Type B pancreatic cell (in vitro differentiated cells): Measurements from ENCODE around the gene EPB41L2. TPM values are rescaled to one million over a fixed set of nuclear protein-coding genes. Genes with fewer than 3 reads are reported as not detected.
A peak's percentile ranks its signal among the peaks of the same experiment; 100 is the strongest.

Source experiments
- DNase-seq: peaks from one replicate; pipeline ENCODE4 v3.0.0; 2021; ENCODE audit warnings: mixed read lengths; ENCODE audit not compliant: unreplicated experiment; ENCODE audit errors: extremely low spot score
- H3K27ac Mint-ChIP-seq: 2 replicates; pipeline ENCODE4 v1.8.0; 2021; ENCODE audit warnings: mild to moderate bottlenecking, mixed read lengths
- H3K27me3 Mint-ChIP-seq: 2 replicates; pipeline ENCODE4 v1.8.0; 2021; ENCODE audit warnings: mixed read lengths
- H3K36me3 Mint-ChIP-seq: 2 replicates; pipeline ENCODE4 v1.8.0; 2021; ENCODE audit warnings: mixed read lengths
- H3K4me1 Mint-ChIP-seq: one replicate; pipeline ENCODE4 v1.8.0; 2021; ENCODE audit warnings: mixed read lengths; ENCODE audit not compliant: unreplicated experiment
- H3K4me3 Mint-ChIP-seq: 2 replicates; pipeline ENCODE4 v1.8.0; 2021; ENCODE audit warnings: mild to moderate bottlenecking, mixed read lengths
- H3K9me3 Mint-ChIP-seq: 2 replicates; pipeline ENCODE4 v1.8.0; 2021; ENCODE audit warnings: mixed read lengths
- CTCF ChIP-seq: fragments of 200-600 bp; sonication (generic); conservative IDR thresholded peaks from 2 replicates; pipeline ENCODE4 v1.5.0; 2021; ENCODE audit warnings: antibody characterized with exemption, mild to moderate bottlenecking
- total RNA-seq: library from RNA; stranded (reverse); gene quantifications from 2 replicates; pipeline ENCODE4 v1.2.1, GENCODE V29; 2021; ENCODE audit warnings: low replicate concordance

Gene EPB41L2
- total RNA-seq, 1 donor from 2014 or later = 74.8 TPM

GRCh38 chr6:131048933-131049515, 14.0 kb downstream of the EPB41L2 start:
- H3K27ac Mint-ChIP-seq = no peak overlapping the region
- H3K36me3 Mint-ChIP-seq = peaks cover 11% of the 10 kb centered on the region

GRCh38 chr6:131048459-131048858, 14.6 kb downstream of the EPB41L2 start:
- Mint-ChIP-seq H3K9me3 (no peaks in the 10 kb centered on the region), H3K4me1 (peaks cover 11% of the 10 kb centered on the region), H3K27ac (no peak overlapping the region), H3K36me3 (peaks cover 7% of the 10 kb centered on the region), H3K27me3 (no peaks in the 10 kb centered on the region), H3K4me3 (no peak overlapping the region)
- TF ChIP-seq CTCF = no peak
- DNase-seq = no peak

More at GRCh38 chr6:131048933-131049515, 14.0 kb downstream of the EPB41L2 start:
- Mint-ChIP-seq H3K4me3 (peak overlapping the region; percentile 30), H3K4me1 (peaks cover 11% of the 10 kb centered on the region), H3K27me3 (no peaks in the 10 kb centered on the region), H3K9me3 (peaks cover 3% of the 10 kb centered on the region)
- DNase-seq = no peak
- TF ChIP-seq CTCF = no peak

- Mint-ChIP-seq H3K4me3 (no peak overlapping the region), H3K9me3 (no peaks in the 10 kb centered on the region), H3K36me3 (peaks cover 3% of the 10 kb centered on the region), H3K27me3 (no peaks in the 10 kb centered on the region), H3K27ac (no peak overlapping the region), H3K4me1 (peaks cover 11% of the 10 kb centered on the region)
- no peak for TF ChIP-seq CTCF
- DNase-seq = no peak
Measured at GRCh38 chr6:131045139-131045538, 17.9 kb downstream of the EPB41L2 start.

GRCh38 chr6:131043902-131044447, 19.1 kb downstream of the EPB41L2 start:
- Mint-ChIP-seq H3K27me3 (no peaks in the 10 kb centered on the region), H3K27ac (no peak overlapping the region), H3K36me3 (peaks cover 2% of the 10 kb centered on the region), H3K9me3 (no peaks in the 10 kb centered on the region), H3K4me1 (peaks cover 7% of the 10 kb centered on the region), H3K4me3 (no peak overlapping the region)
- no peak for TF ChIP-seq CTCF
- no peak for DNase-seq

GRCh38 chr6:131042664-131043063, 20.4 kb downstream of the EPB41L2 start:
- Mint-ChIP-seq H3K4me3 (no peak overlapping the region), H3K36me3 (no peaks in the 10 kb centered on the region), H3K27me3 (no peaks in the 10 kb centered on the region), H3K4me1 (peaks cover 5% of the 10 kb centered on the region), H3K9me3 (no peaks in the 10 kb centered on the region), H3K27ac (no peak overlapping the region)
- TF ChIP-seq CTCF = no peak
- DNase-seq = no peak
